Naive thymus-derived CD4-positive, alpha-beta T cell (primary cell): ENCODE data around the gene NAA30. TPM values are rescaled to one million over a fixed set of nuclear protein-coding genes. Genes with fewer than 3 reads are reported as not detected.

Source experiments
- ATAC-seq: fragments of 150-1000 bp; cut with Tn5 transposase; 2 replicates; pipeline ENCODE4 v1.10.0; 2021; ENCODE audit warnings: mild to moderate bottlenecking, moderate library complexity
- CTCF ChIA-PET: fragments of 350-600 bp; sonication (Branson Sonifier 250); formaldehyde crosslinking; loops from one replicate; lab custom pipeline; 2021; ENCODE audit warnings: antibody characterized with exemption; lab: Charles Lee
- POLR2A ChIA-PET: fragments of 350-600 bp; sonication (Branson Sonifier 250); formaldehyde crosslinking; loops from one replicate; lab custom pipeline; 2021; ENCODE audit warnings: antibody characterized with exemption, inconsistent platforms; lab: Charles Lee
- DNase-seq, 9 donors: peaks; one replicate each; pipeline versions ENCODE4 v3.0.0 to v3.0.0-alpha.2; 2020 to 2022; ENCODE audit warnings: mixed read lengths in 1 of 9
- H3K27ac ChIP-seq: one replicate; pipeline ENCODE4 v1.7.0; 2013; ENCODE audit warnings: mild to moderate bottlenecking, low read depth, low read length, moderate library complexity
- H3K27me3 ChIP-seq, 2 donors: one replicate each; pipeline ENCODE4 v1.7.0; 2013; ENCODE audit warnings: low read length in 2 of 2, mild to moderate bottlenecking in 2 of 2, moderate library complexity in 2 of 2; ENCODE audit not compliant: control insufficient read depth in 2 of 2, insufficient read depth in 2 of 2
- H3K36me3 ChIP-seq, 3 experiments: 1 replicate in 2 of 3; 2 replicates in 1 of 3; pipeline ENCODE4 v1.7.0; 2013; ENCODE audit warnings: low read length in 3 of 3, mild to moderate bottlenecking in 3 of 3, moderate library complexity in 1 of 3; ENCODE audit not compliant: insufficient read depth in 3 of 3, control insufficient read depth in 2 of 3
- H3K4me1 ChIP-seq, 2 donors: one replicate each; pipeline ENCODE4 v1.7.0; 2013; ENCODE audit warnings: low read length in 2 of 2, mild to moderate bottlenecking in 2 of 2, moderate library complexity in 1 of 2; ENCODE audit not compliant: control insufficient read depth in 2 of 2, insufficient read depth in 2 of 2
- H3K4me3 ChIP-seq: 2 replicates; pipeline ENCODE4 v1.7.0; 2013; ENCODE audit warnings: mild to moderate bottlenecking, low read length
- H3K9me3 ChIP-seq, 3 experiments: 1 replicate in 2 of 3; 2 replicates in 1 of 3; pipeline ENCODE4 v1.7.0; 2013; ENCODE audit warnings: low read length in 3 of 3; ENCODE audit not compliant: control insufficient read depth in 2 of 3
- H3K27ac Mint-ChIP-seq, 9 donors: one replicate each; pipeline ENCODE4 v1.8.0; 2020 to 2022; ENCODE audit warnings: mixed read lengths in 9 of 9, mild to moderate bottlenecking in 8 of 9, moderate library complexity in 5 of 9, inconsistent platforms in 2 of 9
- H3K27me3 Mint-ChIP-seq, 5 donors: one replicate each; pipeline ENCODE4 v1.8.0; 2021 to 2022; ENCODE audit warnings: mixed read lengths in 5 of 5, mild to moderate bottlenecking in 1 of 5
- H3K36me3 Mint-ChIP-seq, 5 donors: one replicate each; pipeline ENCODE4 v1.8.0; 2020 to 2022; ENCODE audit warnings: mixed read lengths in 5 of 5, mild to moderate bottlenecking in 3 of 5, inconsistent platforms in 1 of 5
- H3K4me1 Mint-ChIP-seq, 7 donors: one replicate each; pipeline ENCODE4 v1.8.0; 2020 to 2022; ENCODE audit warnings: mixed read lengths in 7 of 7, mild to moderate bottlenecking in 3 of 7, inconsistent platforms in 1 of 7
- H3K4me3 Mint-ChIP-seq, 10 donors: one replicate each; pipeline ENCODE4 v1.8.0; 2020 to 2022; ENCODE audit warnings: mild to moderate bottlenecking in 10 of 10, mixed read lengths in 10 of 10, moderate library complexity in 6 of 10, inconsistent platforms in 2 of 10
- H3K9me3 Mint-ChIP-seq, 11 donors: one replicate each; pipeline ENCODE4 v1.8.0; 2020 to 2022; ENCODE audit warnings: mixed read lengths in 11 of 11, mild to moderate bottlenecking in 4 of 11, inconsistent platforms in 1 of 11, moderate library complexity in 1 of 11
- intact Hi-C, 2 donors: fragments of 100-400 bp; cut with micrococcal nuclease; formaldehyde crosslinking; loops; one replicate each; pipeline ENCODE4 v1.15.1; 2023
- polyA plus RNA-seq, 2 donors: library from polyadenylated mRNA; unstranded; fragments of 300-500 nt; fragmentation: Illumina TruSeq; gene quantifications; one replicate each; pipeline ENCODE4 v1.2.3, GENCODE V29; 2021
- total RNA-seq, 6 experiments: library from RNA in 5 of 6; stranded (reverse) in 5 of 6; gene quantifications; 1 replicate in 5 of 6; 2 replicates in 1 of 6; pipeline ENCODE4 v1.2.3 and lab custom pipeline; 2021 to 2026

NAA30 gene
- total and polyA plus RNA-seq, 7 experiments from 2014 or later, result 7.3 to 19.6 (median 15.9) TPM

DNA sequence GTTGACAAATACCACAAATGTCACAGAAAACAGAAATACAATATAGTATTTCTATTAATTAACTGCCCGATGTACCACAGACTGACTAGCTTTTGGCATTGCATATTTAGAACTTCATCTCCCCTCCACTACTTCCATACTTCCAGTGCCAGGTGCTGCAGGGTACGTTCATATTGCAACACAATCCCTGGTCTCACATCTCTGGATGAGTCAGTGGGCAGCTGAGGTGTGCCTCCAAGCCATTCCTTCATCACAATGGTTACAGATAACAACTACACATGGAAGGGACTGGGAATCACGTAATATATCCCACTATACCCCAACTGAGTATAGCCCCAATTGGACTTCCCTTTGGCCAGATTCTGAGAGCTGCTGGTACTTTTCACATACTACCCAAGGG, 72.2 kb downstream of the NAA30 start:
- Mint-ChIP-seq H3K27ac (no peak overlapping the region), H3K9me3 (peaks cover 0 to 3% (median 0%) of the 10 kb centered on the region in 11 donors), H3K4me3 (no peak overlapping the region), H3K4me1 (no peaks in the 10 kb centered on the region), H3K36me3 (no peaks in the 10 kb centered on the region), H3K27me3 (peaks cover 0 to 42% (median 4%) of the 10 kb centered on the region in 5 donors)
- ChIA-PET POLR2A (no interaction called here), CTCF (no interaction called here)
- intact Hi-C loops, result no loop called here
- no peak overlapping the region for H3K4me3 ChIP-seq
- H3K27me3 ChIP-seq, result no peaks in the 10 kb centered on the region
- DNase-seq, result no peak
- no peaks in the 10 kb centered on the region for H3K9me3 ChIP-seq
- H3K4me1 ChIP-seq, result no peaks in the 10 kb centered on the region
- H3K27ac ChIP-seq, result no peak overlapping the region
- H3K36me3 ChIP-seq, result no peaks in the 10 kb centered on the region
- no peak for ATAC-seq

GRCh38 chr14:57464008-57464730, 73.8 kb downstream of the NAA30 start:
- Mint-ChIP-seq H3K27me3 (peaks cover 0 to 42% (median 4%) of the 10 kb centered on the region in 5 donors), H3K36me3 (no peaks in the 10 kb centered on the region), H3K4me3 (no peak overlapping the region), H3K9me3 (peaks cover 0 to 3% (median 0%) of the 10 kb centered on the region in 11 donors), H3K27ac (no peak overlapping the region), H3K4me1 (no peaks in the 10 kb centered on the region)
- DNase-seq (no peak), ATAC-seq (no peak)
- intact Hi-C loops, result no loop called here
- ChIA-PET CTCF (no interaction called here), POLR2A (no interaction called here)
- Histone ChIP-seq H3K4me3 (no peak overlapping the region), H3K27ac (no peak overlapping the region), H3K9me3 (no peaks in the 10 kb centered on the region), H3K36me3 (no peaks in the 10 kb centered on the region), H3K27me3 (no peaks in the 10 kb centered on the region), H3K4me1 (no peaks in the 10 kb centered on the region)

Other genes with a start within 250 kb of the NAA30 start
- 10 to 100 TPM; 27.3 to 71.6 (median 42.2) TPM for gene EXOC5, start 121.7 kb upstream of the NAA30 start, total RNA-seq
- gene EXOC5, start 121.7 kb upstream of the NAA30 start, polyA plus RNA-seq, result 10 to 100 TPM; 50.6 to 55.1 TPM
- 10 to 100 TPM; 42.3 to 62.8 (median 52.1) TPM for gene AP5M1, start 121.6 kb upstream of the NAA30 start, total RNA-seq
- 10 to 100 TPM; 35.6 to 43.1 TPM for gene AP5M1, start 121.6 kb upstream of the NAA30 start, polyA plus RNA-seq
- not detected for gene CCDC198, start 103.3 kb downstream of the NAA30 start, total RNA-seq
- gene CCDC198, start 103.3 kb downstream of the NAA30 start, polyA plus RNA-seq, result not detected